ENCODE results near the gene OOEP. TPM values are rescaled to one million over a fixed set of nuclear protein-coding genes. Genes with fewer than 3 reads are reported as not detected.

The OOEP gene
- total RNA-seq, 1 experiment from 2014 or later = not detected

GRCh38 chr6:73341335-73341734 is 28.4 kb downstream of the OOEP start:
- POLR2A ChIA-PET = no interaction called here
- H3K9ac ChIP-seq (ENCODE audit: low read length) = no peak overlapping the region
- H2AFZ ChIP-seq (ENCODE audit: low read depth, low read length, poor library complexity, severe bottlenecking) = no peak overlapping the region
- H4K20me1 ChIP-seq (ENCODE audit: insufficient read depth) = no peaks in the 10 kb centered on the region
- peaks cover 0 to 10% of the 10 kb centered on the region in 2 experiments; a peak in 2 of 4 replicates for H3K4me1 ChIP-seq (ENCODE audit: control insufficient read depth in 1 of 2, insufficient read depth in 2 of 2, low read length in 2 of 2)
- H3K4me3 ChIP-seq (replicated peaks in 1 of 2; ENCODE audit: low read depth in 1 of 2, low read length in 2 of 2) = no peak overlapping the region
- H3K79me2 ChIP-seq (ENCODE audit: insufficient read depth, low read length) = no peaks in the 10 kb centered on the region
- CTCF ChIA-PET = no interaction called here
- TF ChIP-seq CBX3 (IDR thresholded peaks at IDR 0.05; ENCODE audit: low read depth) = no peak
- no peak for TF ChIP-seq EGR1 (IDR thresholded peaks at IDR 0.05; ENCODE audit: low read depth)
- no peak for TF ChIP-seq ATF3 (IDR thresholded peaks at IDR 0.05)
- no peak for TF ChIP-seq ZFX (IDR thresholded peaks at IDR 0.05)
- no peak for TF ChIP-seq CEBPB (IDR thresholded peaks at IDR 0.05; ENCODE audit: low read depth)
- no peak for TF ChIP-seq FOSL1 (IDR thresholded peaks at IDR 0.05; ENCODE audit: low read depth)
- no peak for TF ChIP-seq TCF7L2 (IDR thresholded peaks at IDR 0.05; ENCODE audit: borderline replicate concordance, extremely low read depth, insufficient read depth, insufficient read length)
- no peaks in the 10 kb centered on the region for H3K9me2 ChIP-seq (ENCODE audit: insufficient read depth)
- no peaks in the 10 kb centered on the region for H3K9me3 ChIP-seq (ENCODE audit: control insufficient read depth in 1 of 2, insufficient read depth in 1 of 2, low read depth in 1 of 2, low read length in 2 of 2)
- H3K4me2 ChIP-seq (ENCODE audit: low read length) = no peak overlapping the region
- RAD21 ChIA-PET (ENCODE audit: low non-redundant PET in 1 of 2, low total read pairs in 2 of 2, uncharacterized antibody in 2 of 2, unreplicated experiment in 2 of 2) = no interaction called here
- BruUV-seq (replicated peaks) = no TSS peak
- H3K27ac ChIP-seq (ENCODE audit: low read depth, low read length) = no peak overlapping the region
- intact Hi-C loops (cut with micrococcal nuclease) = no loop called here
- ATAC-seq = no peak
- no peak for DNase-seq (ENCODE audit: low read depth, low spot score)
- no peaks in the 10 kb centered on the region for H3K27me3 ChIP-seq (ENCODE audit: insufficient read depth, low read length)
- no peaks in the 10 kb centered on the region for H3K36me3 ChIP-seq (ENCODE audit: control insufficient read depth in 1 of 2, insufficient read depth in 2 of 2, low read length in 2 of 2)

- no TSS peak for BruUV-seq (replicated peaks)
- H4K20me1 ChIP-seq (ENCODE audit: insufficient read depth) = no peaks in the 10 kb centered on the region
- TF ChIP-seq MAX (IDR thresholded peaks at IDR 0.05) = no peak
- no peak for TF ChIP-seq ZBTB33 (IDR thresholded peaks at IDR 0.05; ENCODE audit: extremely low read depth, insufficient replicate concordance, low read length)
- no peak for TF ChIP-seq SIN3A (IDR thresholded peaks at IDR 0.05; ENCODE audit: low read depth)
- no peak for DNase-seq (ENCODE audit: low read depth, low spot score)
- H3K9me3 ChIP-seq (ENCODE audit: control insufficient read depth in 1 of 2, insufficient read depth in 1 of 2, low read depth in 1 of 2, low read length in 2 of 2) = no peaks in the 10 kb centered on the region
- H3K4me3 ChIP-seq (replicated peaks in 1 of 2; ENCODE audit: low read depth in 1 of 2, low read length in 2 of 2) = no peak overlapping the region
- no peak overlapping the region for H3K4me2 ChIP-seq (ENCODE audit: low read length)
- H3K27ac ChIP-seq (ENCODE audit: low read depth, low read length) = no peak overlapping the region
- ATAC-seq = no peak
- RAD21 ChIA-PET (ENCODE audit: low non-redundant PET in 1 of 2, low total read pairs in 2 of 2, uncharacterized antibody in 2 of 2, unreplicated experiment in 2 of 2) = no interaction called here
- no peak overlapping the region for H2AFZ ChIP-seq (ENCODE audit: low read depth, low read length, poor library complexity, severe bottlenecking)
- H3K9me2 ChIP-seq (ENCODE audit: insufficient read depth) = no peaks in the 10 kb centered on the region
- H3K36me3 ChIP-seq (ENCODE audit: control insufficient read depth in 1 of 2, insufficient read depth in 2 of 2, low read length in 2 of 2) = no peaks in the 10 kb centered on the region
- POLR2A ChIA-PET = no interaction called here
- no peak overlapping the region for H3K9ac ChIP-seq (ENCODE audit: low read length)
- H3K79me2 ChIP-seq (ENCODE audit: insufficient read depth, low read length) = no peaks in the 10 kb centered on the region
- peaks cover 0 to 10% of the 10 kb centered on the region in 2 experiments; a peak in 2 of 4 replicates for H3K4me1 ChIP-seq (ENCODE audit: control insufficient read depth in 1 of 2, insufficient read depth in 2 of 2, low read length in 2 of 2)
- H3K27me3 ChIP-seq (ENCODE audit: insufficient read depth, low read length) = no peaks in the 10 kb centered on the region
- CTCF ChIA-PET = no interaction called here
- intact Hi-C loops (cut with micrococcal nuclease) = no loop called here
Observed at GRCh38 chr6:73340048-73340447, 29.6 kb downstream of the OOEP start.
